ENCODE results near the gene PLIN5.

The PLIN5 gene

DNA sequence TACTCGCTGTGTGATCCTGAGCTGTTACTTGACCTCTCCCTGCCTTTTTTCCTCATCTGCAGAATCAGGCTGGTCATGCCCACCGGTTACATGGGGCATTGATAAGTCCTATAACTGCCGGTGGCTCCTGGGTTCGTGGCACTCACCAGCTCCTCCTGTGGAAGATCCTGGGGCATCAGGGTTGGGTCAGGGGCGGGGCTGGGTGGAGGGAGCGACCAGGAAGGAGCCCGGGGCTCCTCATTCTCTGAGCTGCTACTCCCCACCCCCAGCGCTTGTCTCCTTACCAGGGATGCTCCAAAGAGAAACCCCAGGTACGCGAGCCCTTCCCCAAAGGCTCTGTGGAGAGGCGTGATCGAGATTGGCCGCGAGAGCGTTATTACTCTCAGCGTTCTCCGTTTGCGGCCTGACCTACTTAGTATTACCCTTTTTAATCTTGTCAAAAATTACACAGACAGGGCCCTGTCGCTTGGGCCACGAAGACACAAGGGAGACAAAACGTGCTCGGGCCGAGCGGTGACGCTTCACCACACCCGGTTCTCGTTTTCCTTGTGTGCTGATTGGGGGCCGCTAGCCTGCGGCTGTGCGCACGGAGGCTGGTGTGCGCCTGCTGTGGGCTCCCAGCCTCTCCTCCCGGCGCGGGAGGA lies 52.2 kb downstream of the PLIN5 start:
- DNase-seq (ENCODE audit: extremely low read depth, low read depth), result no peak
- TF ChIP-seq, protein P1, sequence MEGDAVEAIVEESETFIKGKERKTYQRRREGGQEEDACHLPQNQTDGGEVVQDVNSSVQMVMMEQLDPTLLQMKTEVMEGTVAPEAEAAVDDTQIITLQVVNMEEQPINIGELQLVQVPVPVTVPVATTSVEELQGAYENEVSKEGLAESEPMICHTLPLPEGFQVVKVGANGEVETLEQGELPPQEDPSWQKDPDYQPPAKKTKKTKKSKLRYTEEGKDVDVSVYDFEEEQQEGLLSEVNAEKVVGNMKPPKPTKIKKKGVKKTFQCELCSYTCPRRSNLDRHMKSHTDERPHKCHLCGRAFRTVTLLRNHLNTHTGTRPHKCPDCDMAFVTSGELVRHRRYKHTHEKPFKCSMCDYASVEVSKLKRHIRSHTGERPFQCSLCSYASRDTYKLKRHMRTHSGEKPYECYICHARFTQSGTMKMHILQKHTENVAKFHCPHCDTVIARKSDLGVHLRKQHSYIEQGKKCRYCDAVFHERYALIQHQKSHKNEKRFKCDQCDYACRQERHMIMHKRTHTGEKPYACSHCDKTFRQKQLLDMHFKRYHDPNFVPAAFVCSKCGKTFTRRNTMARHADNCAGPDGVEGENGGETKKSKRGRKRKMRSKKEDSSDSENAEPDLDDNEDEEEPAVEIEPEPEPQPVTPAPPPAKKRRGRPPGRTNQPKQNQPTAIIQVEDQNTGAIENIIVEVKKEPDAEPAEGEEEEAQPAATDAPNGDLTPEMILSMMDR (IDR thresholded peaks at IDR 0.05; ENCODE audit: low read depth, low read length, missing control alignments), result no peak

DNA sequence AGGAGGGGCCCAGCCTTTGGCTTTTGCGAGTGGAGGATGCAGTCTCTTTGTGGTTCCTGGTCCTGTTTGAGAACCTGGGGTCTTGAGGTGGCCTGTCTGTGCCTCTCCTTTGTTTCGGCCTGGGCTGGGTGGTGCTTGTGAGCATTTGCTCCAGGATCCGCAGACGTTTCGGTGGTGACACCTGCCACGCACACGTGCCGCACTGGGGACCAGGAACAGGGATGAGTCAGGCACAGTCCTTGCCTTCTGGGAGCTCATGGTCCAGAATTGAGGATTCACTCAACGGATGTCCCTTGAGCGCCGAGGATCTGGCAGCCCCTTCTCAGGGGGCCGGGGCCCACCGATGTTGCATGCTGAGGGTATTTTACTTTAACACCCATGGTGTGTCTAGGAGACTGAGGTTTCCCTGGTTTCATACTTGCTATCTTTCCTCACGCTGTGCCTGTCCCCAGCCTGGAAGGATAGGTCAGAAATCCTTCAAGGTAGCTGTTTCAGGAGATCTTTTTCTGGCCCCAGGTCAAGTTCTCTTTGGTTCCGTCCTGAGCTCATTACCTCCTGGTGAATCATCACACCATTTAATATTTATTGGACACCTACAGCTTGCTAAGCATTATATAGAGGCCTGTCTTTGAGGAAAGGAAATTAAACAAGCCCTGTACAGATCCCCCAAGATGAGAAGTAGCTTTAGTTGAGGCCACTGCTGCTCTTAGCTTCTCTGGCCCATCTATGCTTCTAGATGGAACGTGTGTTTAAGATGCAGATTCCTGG lies 57.8 kb downstream of the PLIN5 start:
- TF ChIP-seq, protein P1 (IDR thresholded peaks at IDR 0.05; ENCODE audit: low read depth, low read length, missing control alignments), result no peak
- H3K4me3 ChIP-seq (replicated peaks; ENCODE audit: low read depth, low read length), result no peak overlapping the region
- no peak for DNase-seq (ENCODE audit: extremely low read depth, low read depth)

More for the DNA sequence above, 52.2 kb downstream of the PLIN5 start:
- H3K4me3 ChIP-seq (replicated peaks; ENCODE audit: low read depth, low read length), result no peak overlapping the region

DNA sequence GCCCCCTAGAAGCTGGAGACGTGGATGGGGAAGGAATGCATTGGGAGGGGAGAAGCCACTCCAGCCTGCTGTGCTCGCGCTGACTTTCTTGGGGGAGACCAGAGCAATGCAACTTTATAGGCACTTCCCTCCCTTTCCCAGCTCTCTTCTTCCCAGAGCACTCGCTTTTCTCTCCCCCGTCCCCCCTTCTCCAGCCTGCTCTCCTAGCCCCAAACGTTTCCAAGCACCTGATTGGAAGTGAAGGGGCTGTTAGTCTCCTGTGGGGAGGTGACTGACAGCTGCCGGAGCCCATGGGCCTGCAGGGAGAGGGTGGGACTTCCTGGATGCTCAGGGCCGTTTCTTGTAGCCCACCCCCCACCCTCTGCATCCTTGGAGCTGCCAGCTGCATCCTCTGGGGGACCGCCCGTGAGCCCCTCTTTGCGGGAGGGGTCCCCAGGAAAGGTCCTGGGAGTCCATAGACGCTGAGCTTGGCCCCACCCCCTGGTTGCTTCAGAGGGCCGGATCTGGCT lies 60.5 kb downstream of the PLIN5 start:
- DNase-seq (ENCODE audit: extremely low read depth, low read depth), result no peak
- TF ChIP-seq, protein P1 (IDR thresholded peaks at IDR 0.05; ENCODE audit: low read depth, low read length, missing control alignments), result no peak
- H3K4me3 ChIP-seq (replicated peaks; ENCODE audit: low read depth, low read length), result peak overlapping the region; percentile 91

DNA sequence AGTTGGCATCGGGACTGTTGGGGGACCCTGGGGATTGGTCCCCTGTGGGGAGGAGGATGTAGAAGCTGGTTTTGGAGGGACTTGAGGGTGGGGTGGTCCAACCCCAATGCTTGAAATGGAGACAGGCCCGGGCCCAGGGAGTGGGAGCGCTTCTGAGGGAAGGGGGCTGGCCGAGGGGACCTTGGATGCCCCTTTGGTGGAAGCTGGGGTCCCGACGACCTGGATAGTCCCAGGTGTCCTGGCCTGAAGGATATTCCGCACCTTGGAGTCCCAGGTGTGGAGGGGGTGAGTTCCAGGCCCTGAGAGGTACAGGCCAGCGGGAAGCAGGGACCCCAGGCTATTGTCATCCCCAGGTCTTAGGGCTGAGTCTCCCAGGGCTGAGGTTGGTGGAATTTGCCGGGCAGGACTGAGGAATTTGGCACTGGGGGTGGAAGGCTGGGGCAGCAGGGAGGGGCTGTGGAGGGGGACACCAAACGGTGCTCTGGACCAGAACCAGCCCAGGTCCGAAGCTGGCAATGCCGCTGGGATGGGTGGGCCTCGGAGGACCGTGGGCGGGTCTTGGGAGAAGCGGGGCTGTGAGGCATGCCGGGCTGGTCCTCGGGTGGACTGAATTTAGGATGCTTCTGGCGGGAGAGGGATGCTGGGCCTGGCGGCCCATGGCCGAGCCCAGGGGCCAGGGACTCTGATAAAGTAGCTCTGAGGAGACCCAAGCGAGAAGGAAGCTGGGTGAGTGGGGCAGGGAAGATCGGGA lies 61.1 kb downstream of the PLIN5 start:
- no peak for DNase-seq (ENCODE audit: extremely low read depth, low read depth)
- H3K4me3 ChIP-seq (replicated peaks; ENCODE audit: low read depth, low read length), result peak overlapping the region; percentile 91
- TF ChIP-seq, protein P1 (IDR thresholded peaks at IDR 0.05; ENCODE audit: low read depth, low read length, missing control alignments), result no peak

DNA sequence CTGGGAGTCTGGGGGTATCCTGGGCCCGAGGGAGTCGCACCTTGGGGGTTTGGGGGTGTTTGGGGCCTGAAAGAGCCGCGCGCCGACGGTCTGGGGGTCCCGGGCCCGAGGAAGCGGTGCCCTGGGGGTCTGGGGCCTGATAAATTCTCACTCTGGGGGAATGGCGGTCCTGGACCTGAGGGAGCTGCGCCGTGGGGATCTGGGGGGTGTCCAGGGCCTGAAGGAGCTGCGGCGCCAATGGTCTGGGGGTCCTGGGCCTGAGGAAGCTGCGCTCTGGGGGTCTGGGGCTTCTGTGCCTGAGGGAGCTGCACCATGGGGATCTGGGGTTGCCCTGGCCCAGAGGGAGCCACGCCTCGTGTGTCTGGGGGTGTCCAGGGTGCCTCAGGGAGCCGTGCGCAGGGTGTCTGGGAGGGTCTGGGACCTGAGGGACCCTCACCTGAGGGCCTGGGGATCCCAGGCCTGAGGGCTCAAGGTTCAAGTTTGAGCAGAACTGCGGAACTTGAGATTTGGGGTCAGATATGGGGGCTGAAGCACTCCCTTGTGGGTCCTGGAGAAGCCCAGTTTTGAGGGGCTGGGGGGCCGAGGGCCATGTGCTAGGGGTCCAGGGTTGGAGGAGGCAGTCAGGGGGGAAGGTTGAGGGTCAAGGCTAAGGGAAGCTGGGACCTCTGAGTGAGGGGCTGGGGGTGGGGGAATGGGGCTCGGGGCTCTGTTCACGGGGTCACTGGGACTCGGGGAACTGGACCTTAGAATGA lies 61.8 kb downstream of the PLIN5 start:
- TF ChIP-seq, protein P1 (IDR thresholded peaks at IDR 0.05; ENCODE audit: low read depth, low read length, missing control alignments), result no peak
- peak overlapping the region; percentile 91 for H3K4me3 ChIP-seq (replicated peaks; ENCODE audit: low read depth, low read length)
- no peak for DNase-seq (ENCODE audit: extremely low read depth, low read depth)

All from HFF-Myc (cell line).